ENCODE data around the gene EED.
A peak's percentile ranks its signal among the peaks of the same experiment; 100 is the strongest.

Gene EED

GRCh38 chr11:86244522-86245368 is at the start of gene EED:
Gene EED (plus strand): TSS chr11:86244753. CDS start chr11:86245230, 477 bp downstream.
- FAIRE-seq = peak; percentile 82
- peak; percentile 74 for DNase-seq (ENCODE audit: extremely low spot score, insufficient read length, low read depth)

- DNase-seq (ENCODE audit: extremely low spot score, insufficient read length, low read depth) (no peak), FAIRE-seq (no peak)
These were observed 49.6 kb upstream of the EED start for GRCh38 chr11:86194998-86195397.

- no peak for FAIRE-seq
- DNase-seq (ENCODE audit: extremely low spot score, insufficient read length, low read depth) = no peak
These were observed 48.4 kb upstream of the EED start for GRCh38 chr11:86196085-86196696.

GRCh38 chr11:86196913-86197312 is 47.6 kb upstream of the EED start:
- FAIRE-seq (no peak), DNase-seq (ENCODE audit: extremely low spot score, insufficient read length, low read depth) (no peak)

- DNase-seq (ENCODE audit: extremely low spot score, insufficient read length, low read depth) = no peak
- FAIRE-seq = no peak
These were observed 47.1 kb upstream of the EED start for GRCh38 chr11:86197448-86197847.

- FAIRE-seq = no peak
These were observed 46.4 kb upstream of the EED start for GRCh38 chr11:86198139-86198538.

GRCh38 chr11:86199354-86199753 is 45.2 kb upstream of the EED start:
- no peak for DNase-seq (ENCODE audit: extremely low spot score, insufficient read length, low read depth)
- no peak for FAIRE-seq

More at GRCh38 chr11:86198139-86198538, 46.4 kb upstream of the EED start:
- DNase-seq (ENCODE audit: extremely low spot score, insufficient read length, low read depth) = no peak

GRCh38 chr11:86201371-86201884 is 43.1 kb upstream of the EED start:
- FAIRE-seq = no peak
- no peak for DNase-seq (ENCODE audit: extremely low spot score, insufficient read length, low read depth)

- peak; percentile 54 for FAIRE-seq
- no peak for DNase-seq (ENCODE audit: extremely low spot score, insufficient read length, low read depth)
These were observed 42.6 kb upstream of the EED start for GRCh38 chr11:86202013-86202336.

GRCh38 chr11:86204356-86204755 is 40.2 kb upstream of the EED start:
- DNase-seq (ENCODE audit: extremely low spot score, insufficient read length, low read depth) (no peak), FAIRE-seq (no peak)

GRCh38 chr11:86205421-86206336 is 38.9 kb upstream of the EED start:
- FAIRE-seq (no peak), DNase-seq (ENCODE audit: extremely low spot score, insufficient read length, low read depth) (no peak)

GRCh38 chr11:86206337-86206695 is 38.2 kb upstream of the EED start:
- DNase-seq (ENCODE audit: extremely low spot score, insufficient read length, low read depth) (no peak), FAIRE-seq (no peak)

- no peak for DNase-seq (ENCODE audit: extremely low spot score, insufficient read length, low read depth)
- no peak for FAIRE-seq
These were observed 37.1 kb upstream of the EED start for GRCh38 chr11:86207413-86207812.

- DNase-seq (ENCODE audit: extremely low spot score, insufficient read length, low read depth) = no peak
- FAIRE-seq = no peak
These were observed 36.0 kb upstream of the EED start for GRCh38 chr11:86208572-86208971.

- DNase-seq (ENCODE audit: extremely low spot score, insufficient read length, low read depth) (no peak), FAIRE-seq (no peak)
These were observed 34.5 kb upstream of the EED start for GRCh38 chr11:86209806-86210657.

- FAIRE-seq (no peak), DNase-seq (ENCODE audit: extremely low spot score, insufficient read length, low read depth) (no peak)
These were observed 33.7 kb upstream of the EED start for GRCh38 chr11:86210898-86211297.

- peak; percentile 67 for FAIRE-seq
- no peak for DNase-seq (ENCODE audit: extremely low spot score, insufficient read length, low read depth)
These were observed 32.9 kb upstream of the EED start for GRCh38 chr11:86211619-86212018.

GRCh38 chr11:86212019-86212611 is 32.4 kb upstream of the EED start:
- FAIRE-seq = peak; percentile 41

GRCh38 chr11:86214710-86215109 is 29.8 kb upstream of the EED start:
- peak; percentile 48 for DNase-seq (ENCODE audit: extremely low spot score, insufficient read length, low read depth)
- peak; percentile 75 for FAIRE-seq

More at GRCh38 chr11:86212019-86212611, 32.4 kb upstream of the EED start:
- DNase-seq (ENCODE audit: extremely low spot score, insufficient read length, low read depth) = no peak

Measured in GM18507 (cell line).